Liver (tissue), 9 donors: ENCODE results near the gene SREBF1. TPM values are rescaled to one million over a fixed set of nuclear protein-coding genes. Genes with fewer than 3 reads are reported as not detected.

Source experiments
- DNase-seq: peaks from one replicate; pipeline ENCODE4 v3.0.0-alpha.2; 2017; ENCODE audit warnings: low spot score
- H3K27ac ChIP-seq, 2 donors: one replicate each; pipeline ENCODE4 v1.7.0; 2013; ENCODE audit warnings: inconsistent platforms in 2 of 2, low read length in 2 of 2, control low read depth in 1 of 2, low read depth in 1 of 2, mild to moderate bottlenecking in 1 of 2
- H3K27me3 ChIP-seq, 4 donors: one replicate each; pipeline versions ENCODE4 v1.6.1 to v1.7.0; 2013; ENCODE audit warnings: low read length in 3 of 4, inconsistent platforms in 1 of 4, mild to moderate bottlenecking in 1 of 4, moderate library complexity in 1 of 4; ENCODE audit not compliant: control insufficient read depth in 4 of 4, insufficient read depth in 4 of 4
- H3K36me3 ChIP-seq, 4 donors: one replicate each; pipeline versions ENCODE4 v1.6.1 to v1.7.0; 2013; ENCODE audit warnings: low read length in 3 of 4, mild to moderate bottlenecking in 3 of 4, low read depth in 1 of 4, moderate library complexity in 1 of 4; ENCODE audit not compliant: control insufficient read depth in 4 of 4, insufficient read depth in 3 of 4
- H3K4me1 ChIP-seq, 4 donors: one replicate each; pipeline versions ENCODE4 v1.6.1 to v1.7.0; 2013; ENCODE audit warnings: low read length in 3 of 4, mild to moderate bottlenecking in 3 of 4, moderate library complexity in 1 of 4; ENCODE audit not compliant: control insufficient read depth in 4 of 4, insufficient read depth in 4 of 4
- H3K4me3 ChIP-seq, 3 donors: one replicate each; pipeline versions ENCODE4 v1.6.1 to v1.7.0; 2013; ENCODE audit warnings: low read length in 3 of 3, control low read depth in 1 of 3, low read depth in 1 of 3, mild to moderate bottlenecking in 1 of 3
- H3K9ac ChIP-seq, 2 donors: one replicate each; pipeline ENCODE4 v1.7.0; 2013; ENCODE audit warnings: low read length in 2 of 2, mild to moderate bottlenecking in 2 of 2, moderate library complexity in 2 of 2, control low read depth in 1 of 2, low read depth in 1 of 2
- H3K9me3 ChIP-seq, 4 donors: one replicate each; pipeline versions ENCODE4 v1.6.1 to v1.7.0; 2013; ENCODE audit warnings: low read length in 3 of 4; ENCODE audit not compliant: control insufficient read depth in 4 of 4
- EGR1 ChIP-seq, 2 donors: IDR thresholded peaks; 2 replicates each; pipeline ENCODE4 v1.6.1; 2016 to 2018; ENCODE audit warnings: antibody characterized with exemption in 2 of 2, low read depth in 2 of 2
- FOXA1 ChIP-seq: IDR thresholded peaks from 2 replicates; pipeline ENCODE4 v1.6.1; 2016; ENCODE audit warnings: antibody characterized with exemption
- FOXA2 ChIP-seq: IDR thresholded peaks from 2 replicates; pipeline ENCODE4 v1.6.1; 2016; ENCODE audit warnings: antibody characterized with exemption
- GABPA ChIP-seq, 2 donors: IDR thresholded peaks in 1 of 2; conservative IDR thresholded peaks in 1 of 2; 2 replicates each; pipeline ENCODE4 v1.6.1; 2016; ENCODE audit warnings: antibody characterized with exemption in 2 of 2, mild to moderate bottlenecking in 1 of 2, moderate library complexity in 1 of 2
- HNF4G ChIP-seq: IDR thresholded peaks from 2 replicates; pipeline ENCODE4 v1.6.1; 2016; ENCODE audit warnings: antibody characterized with exemption
- NR2F2 ChIP-seq: IDR thresholded peaks from 2 replicates; pipeline ENCODE4 v1.6.1; 2016; ENCODE audit warnings: antibody characterized with exemption
- RAD21 ChIP-seq, 2 donors: IDR thresholded peaks; 2 replicates each; pipeline ENCODE4 v1.6.1; 2016; ENCODE audit warnings: antibody characterized with exemption in 2 of 2, mild to moderate bottlenecking in 2 of 2
- RXRA ChIP-seq, 2 donors: IDR thresholded peaks; 2 replicates each; pipeline ENCODE4 v1.6.1; 2017 to 2018; ENCODE audit warnings: antibody characterized with exemption in 2 of 2, mild to moderate bottlenecking in 1 of 2
- SP1 ChIP-seq: IDR thresholded peaks from 2 replicates; pipeline ENCODE4 v1.6.1; 2018; ENCODE audit warnings: antibody characterized with exemption, mild to moderate bottlenecking
- TAF1 ChIP-seq: conservative IDR thresholded peaks from 2 replicates; pipeline ENCODE4 v1.6.1; 2016; ENCODE audit warnings: antibody characterized with exemption, mild to moderate bottlenecking
- YY1 ChIP-seq: IDR thresholded peaks from 2 replicates; pipeline ENCODE4 v1.6.1; 2016; ENCODE audit warnings: antibody characterized with exemption, mild to moderate bottlenecking
- WGBS: extraction: QIAGEN DNeasy Blood & Tissue Kit; methylation state at CpG from one replicate; pipeline ENCODE4 v1.1.7; 2013; 5-methylcytosine and 5-hydroxymethylcytosine counted together
- polyA plus RNA-seq, 2 donors: library from polyadenylated mRNA; stranded (reverse) in 1 of 2; unstranded in 1 of 2; fragments of 200-250 nt in 1 of 2; fragments of >200 nt in 1 of 2; fragmentation: Nextera tagmentation in 1 of 2; extraction: Ambion mirVana in 1 of 2; gene quantifications; one replicate each; pipeline versions ENCODE4 v1.2.1 to v1.2.3, GENCODE V29; 2013 to 2015
- total RNA-seq, 2 donors: library from RNA; depleted of rRNA; stranded (reverse); fragments of >200 nt; gene quantifications; one replicate each; pipeline ENCODE4 v1.2.3, GENCODE V29; 2014
- TF ChIP-seq, protein P1 (sequence below): IDR thresholded peaks from 2 replicates; pipeline ENCODE4 v1.6.1; 2016; ENCODE audit warnings: antibody characterized with exemption
- TF ChIP-seq, protein P2 (sequence below): IDR thresholded peaks from 2 replicates; pipeline ENCODE4 v1.6.1; 2016; ENCODE audit warnings: antibody characterized with exemption
- TF ChIP-seq, protein P3 (sequence below): IDR thresholded peaks from 2 replicates; pipeline ENCODE4 v1.6.1; 2016; ENCODE audit warnings: antibody characterized with exemption
- TF ChIP-seq, protein P4 (sequence below): IDR thresholded peaks from 2 replicates; pipeline ENCODE4 v1.6.1; 2016; ENCODE audit warnings: antibody characterized with exemption, mild to moderate bottlenecking
- TF ChIP-seq, protein P5 (sequence below): fragments of 150-350 bp; IDR thresholded peaks from 2 replicates; pipeline ENCODE4 v1.5.1; 2017; ENCODE audit warnings: improper control_type of control experiment, low read depth, low read length; ENCODE audit not compliant: missing input control
- donor health status: healthy.
- donor health status: healthy.
- donor health status: healthy.
- donor health status: healthy.
- donor health status: healthy.

Gene SREBF1
- total and polyA plus RNA-seq, 4 donors, result 66.8 to 133 (median 101) TPM

DNA sequence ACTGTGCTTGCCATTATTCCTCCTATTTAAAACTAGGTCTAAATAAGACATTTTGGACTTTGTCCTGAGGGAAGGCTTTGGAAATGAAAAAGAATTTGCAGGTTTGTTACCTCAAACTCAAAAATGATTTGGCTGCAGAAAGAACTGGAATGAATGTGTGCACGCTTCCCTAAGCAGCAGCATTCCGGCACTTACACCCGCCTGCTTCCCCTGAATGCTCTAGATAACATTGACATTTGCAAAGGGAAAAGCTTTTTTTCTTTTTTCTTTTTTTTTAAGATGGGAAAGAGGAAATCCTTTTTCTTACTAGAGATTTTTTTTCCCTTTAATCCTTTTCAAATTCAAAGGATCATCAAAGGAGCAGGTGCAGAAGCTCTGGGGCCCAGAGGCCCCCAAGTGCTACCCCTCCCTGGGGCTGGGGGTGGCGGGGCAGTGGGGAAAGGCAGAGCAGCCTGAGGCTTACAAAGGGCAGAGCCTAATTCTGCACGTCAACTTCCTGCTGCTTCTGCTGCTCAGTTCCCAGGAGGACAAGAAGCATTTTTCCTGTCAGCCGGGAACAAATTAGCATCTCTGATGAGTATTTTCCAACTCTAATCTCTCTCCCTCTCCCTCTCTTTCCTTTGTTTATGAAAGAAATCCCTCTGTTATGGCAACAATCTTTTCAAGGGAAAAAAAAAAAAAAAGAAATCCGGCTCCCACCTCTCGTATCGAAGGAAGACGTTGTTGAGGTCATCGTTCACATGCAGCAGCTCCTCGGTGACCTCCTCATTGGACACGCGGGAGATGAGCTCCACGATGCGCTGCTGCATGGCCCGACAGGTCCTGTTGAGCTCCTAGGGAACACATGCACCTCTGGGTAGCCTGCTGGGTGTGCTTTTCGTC, 32.1 kb upstream of the SREBF1 start (continued):
- TF ChIP-seq EGR1 (IDR thresholded peaks at IDR 0.05; ENCODE audit: low read depth in 2 of 2), result no peak
- peak; percentile 54 for TF ChIP-seq SP1

DNA sequence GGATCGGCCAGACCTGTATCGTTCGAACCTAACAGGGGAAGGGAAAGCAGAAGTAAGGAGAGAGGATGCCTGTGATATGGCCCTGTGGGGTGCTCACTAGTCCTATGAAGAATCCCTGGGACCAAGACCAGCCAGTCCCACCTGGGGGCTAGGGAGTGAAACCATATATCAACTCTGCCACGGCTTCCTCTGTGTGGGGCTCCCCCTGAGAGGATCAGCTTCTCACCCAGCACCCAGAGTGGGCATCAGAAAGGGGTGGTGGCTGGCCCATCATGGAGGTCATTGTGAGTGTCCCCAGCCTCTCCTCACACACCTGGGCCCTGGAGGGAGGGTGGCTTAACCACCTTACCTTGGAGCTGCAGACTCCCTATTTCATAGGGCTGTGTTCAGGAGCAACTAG, 30.1 kb upstream of the SREBF1 start:
- Histone ChIP-seq H3K9me3 (no peaks in the 10 kb centered on the region), H3K27ac (no peak overlapping the region), H3K27me3 (no peaks in the 10 kb centered on the region), H3K36me3 (peaks cover 2 to 7% (median 4%) of the 10 kb centered on the region in 4 donors), H3K9ac (no peak overlapping the region), H3K4me1 (peaks cover 0 to 2% (median 0%) of the 10 kb centered on the region in 4 donors), H3K4me3 (no peak overlapping the region)
- 92% methylated on average over 4 of the region's 4 CpGs for WGBS
- TF ChIP-seq, protein P1, sequence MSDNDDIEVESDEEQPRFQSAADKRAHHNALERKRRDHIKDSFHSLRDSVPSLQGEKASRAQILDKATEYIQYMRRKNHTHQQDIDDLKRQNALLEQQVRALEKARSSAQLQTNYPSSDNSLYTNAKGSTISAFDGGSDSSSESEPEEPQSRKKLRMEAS, result no peak
- TF ChIP-seq, protein P2, sequence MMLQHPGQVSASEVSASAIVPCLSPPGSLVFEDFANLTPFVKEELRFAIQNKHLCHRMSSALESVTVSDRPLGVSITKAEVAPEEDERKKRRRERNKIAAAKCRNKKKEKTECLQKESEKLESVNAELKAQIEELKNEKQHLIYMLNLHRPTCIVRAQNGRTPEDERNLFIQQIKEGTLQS, result no peak
- TF ChIP-seq RAD21 (IDR thresholded peaks at IDR 0.05), result no peak
- DNase-seq, result no peak

DNA sequence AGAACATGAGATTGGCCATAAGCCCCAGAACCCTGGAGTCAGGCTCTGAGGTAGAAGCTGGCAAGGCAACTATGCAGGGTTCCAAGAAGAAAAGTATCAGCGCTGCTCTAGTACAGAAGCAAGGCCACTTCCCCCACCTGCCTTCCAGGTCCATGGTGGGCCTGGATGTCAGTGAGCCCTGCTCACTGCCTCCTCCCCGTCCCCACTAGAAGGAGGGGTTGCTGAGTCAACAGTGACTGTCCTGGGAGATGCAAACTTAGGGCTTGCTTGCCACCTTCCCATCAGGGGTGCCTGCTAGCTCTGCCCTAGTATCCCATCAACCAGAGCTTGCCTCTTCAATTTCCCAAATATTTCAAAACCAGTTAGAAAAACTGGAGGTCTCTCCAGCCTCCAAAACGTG, 29.6 kb upstream of the SREBF1 start:
- Histone ChIP-seq H3K9ac (no peak overlapping the region), H3K36me3 (peaks cover 2 to 7% (median 4%) of the 10 kb centered on the region in 4 donors), H3K9me3 (no peaks in the 10 kb centered on the region), H3K4me3 (no peak overlapping the region), H3K27me3 (no peaks in the 10 kb centered on the region), H3K27ac (no peak overlapping the region), H3K4me1 (peaks cover 0 to 2% (median 0%) of the 10 kb centered on the region in 4 donors)
- TF ChIP-seq FOXA1 (no peak), TAF1 (no peak), NR2F2 (no peak), EGR1 (IDR thresholded peaks at IDR 0.05; ENCODE audit: low read depth in 2 of 2) (no peak), RAD21 (IDR thresholded peaks at IDR 0.05) (no peak), FOXA2 (no peak), RXRA (IDR thresholded peaks at IDR 0.05) (no peak), HNF4G (no peak), YY1 (no peak), GABPA (IDR thresholded peaks at IDR 0.05 in 1 of 2, conservative IDR thresholded peaks at IDR 0.05 in 1 of 2) (no peak)
- TF ChIP-seq, protein P1, result no peak
- TF ChIP-seq, protein P3, sequence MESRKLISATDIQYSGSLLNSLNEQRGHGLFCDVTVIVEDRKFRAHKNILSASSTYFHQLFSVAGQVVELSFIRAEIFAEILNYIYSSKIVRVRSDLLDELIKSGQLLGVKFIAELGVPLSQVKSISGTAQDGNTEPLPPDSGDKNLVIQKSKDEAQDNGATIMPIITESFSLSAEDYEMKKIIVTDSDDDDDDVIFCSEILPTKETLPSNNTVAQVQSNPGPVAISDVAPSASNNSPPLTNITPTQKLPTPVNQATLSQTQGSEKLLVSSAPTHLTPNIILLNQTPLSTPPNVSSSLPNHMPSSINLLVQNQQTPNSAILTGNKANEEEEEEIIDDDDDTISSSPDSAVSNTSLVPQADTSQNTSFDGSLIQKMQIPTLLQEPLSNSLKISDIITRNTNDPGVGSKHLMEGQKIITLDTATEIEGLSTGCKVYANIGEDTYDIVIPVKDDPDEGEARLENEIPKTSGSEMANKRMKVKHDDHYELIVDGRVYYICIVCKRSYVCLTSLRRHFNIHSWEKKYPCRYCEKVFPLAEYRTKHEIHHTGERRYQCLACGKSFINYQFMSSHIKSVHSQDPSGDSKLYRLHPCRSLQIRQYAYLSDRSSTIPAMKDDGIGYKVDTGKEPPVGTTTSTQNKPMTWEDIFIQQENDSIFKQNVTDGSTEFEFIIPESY, result no peak
- TF ChIP-seq, protein P4, sequence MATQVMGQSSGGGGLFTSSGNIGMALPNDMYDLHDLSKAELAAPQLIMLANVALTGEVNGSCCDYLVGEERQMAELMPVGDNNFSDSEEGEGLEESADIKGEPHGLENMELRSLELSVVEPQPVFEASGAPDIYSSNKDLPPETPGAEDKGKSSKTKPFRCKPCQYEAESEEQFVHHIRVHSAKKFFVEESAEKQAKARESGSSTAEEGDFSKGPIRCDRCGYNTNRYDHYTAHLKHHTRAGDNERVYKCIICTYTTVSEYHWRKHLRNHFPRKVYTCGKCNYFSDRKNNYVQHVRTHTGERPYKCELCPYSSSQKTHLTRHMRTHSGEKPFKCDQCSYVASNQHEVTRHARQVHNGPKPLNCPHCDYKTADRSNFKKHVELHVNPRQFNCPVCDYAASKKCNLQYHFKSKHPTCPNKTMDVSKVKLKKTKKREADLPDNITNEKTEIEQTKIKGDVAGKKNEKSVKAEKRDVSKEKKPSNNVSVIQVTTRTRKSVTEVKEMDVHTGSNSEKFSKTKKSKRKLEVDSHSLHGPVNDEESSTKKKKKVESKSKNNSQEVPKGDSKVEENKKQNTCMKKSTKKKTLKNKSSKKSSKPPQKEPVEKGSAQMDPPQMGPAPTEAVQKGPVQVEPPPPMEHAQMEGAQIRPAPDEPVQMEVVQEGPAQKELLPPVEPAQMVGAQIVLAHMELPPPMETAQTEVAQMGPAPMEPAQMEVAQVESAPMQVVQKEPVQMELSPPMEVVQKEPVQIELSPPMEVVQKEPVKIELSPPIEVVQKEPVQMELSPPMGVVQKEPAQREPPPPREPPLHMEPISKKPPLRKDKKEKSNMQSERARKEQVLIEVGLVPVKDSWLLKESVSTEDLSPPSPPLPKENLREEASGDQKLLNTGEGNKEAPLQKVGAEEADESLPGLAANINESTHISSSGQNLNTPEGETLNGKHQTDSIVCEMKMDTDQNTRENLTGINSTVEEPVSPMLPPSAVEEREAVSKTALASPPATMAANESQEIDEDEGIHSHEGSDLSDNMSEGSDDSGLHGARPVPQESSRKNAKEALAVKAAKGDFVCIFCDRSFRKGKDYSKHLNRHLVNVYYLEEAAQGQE, result no peak
- TF ChIP-seq, protein P2, result no peak
- TF ChIP-seq, protein P5, sequence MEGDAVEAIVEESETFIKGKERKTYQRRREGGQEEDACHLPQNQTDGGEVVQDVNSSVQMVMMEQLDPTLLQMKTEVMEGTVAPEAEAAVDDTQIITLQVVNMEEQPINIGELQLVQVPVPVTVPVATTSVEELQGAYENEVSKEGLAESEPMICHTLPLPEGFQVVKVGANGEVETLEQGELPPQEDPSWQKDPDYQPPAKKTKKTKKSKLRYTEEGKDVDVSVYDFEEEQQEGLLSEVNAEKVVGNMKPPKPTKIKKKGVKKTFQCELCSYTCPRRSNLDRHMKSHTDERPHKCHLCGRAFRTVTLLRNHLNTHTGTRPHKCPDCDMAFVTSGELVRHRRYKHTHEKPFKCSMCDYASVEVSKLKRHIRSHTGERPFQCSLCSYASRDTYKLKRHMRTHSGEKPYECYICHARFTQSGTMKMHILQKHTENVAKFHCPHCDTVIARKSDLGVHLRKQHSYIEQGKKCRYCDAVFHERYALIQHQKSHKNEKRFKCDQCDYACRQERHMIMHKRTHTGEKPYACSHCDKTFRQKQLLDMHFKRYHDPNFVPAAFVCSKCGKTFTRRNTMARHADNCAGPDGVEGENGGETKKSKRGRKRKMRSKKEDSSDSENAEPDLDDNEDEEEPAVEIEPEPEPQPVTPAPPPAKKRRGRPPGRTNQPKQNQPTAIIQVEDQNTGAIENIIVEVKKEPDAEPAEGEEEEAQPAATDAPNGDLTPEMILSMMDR, result no peak
- 91% methylated on average over 3 of the region's 3 CpGs for WGBS
- DNase-seq, result no peak
